HG02884 (cell line): ENCODE data around the gene ARHGEF28.

ENCODE experiments used
- ATAC-seq: cut with Tn5 transposase; IDR thresholded peaks from one replicate; pipeline ENCODE4 v1.9.1; 2021; ENCODE audit warnings: mild to moderate bottlenecking, moderate library complexity; ENCODE audit not compliant: unreplicated experiment

Gene ARHGEF28

GRCh38 chr5:73692166-73692640 lies 66.2 kb downstream of the ARHGEF28 start:
- no peak for ATAC-seq

- ATAC-seq: no peak
Measured at GRCh38 chr5:73692981-73693380, 67.0 kb downstream of the ARHGEF28 start.

- no peak for ATAC-seq
Measured at GRCh38 chr5:73693573-73694061, 67.6 kb downstream of the ARHGEF28 start.

- ATAC-seq: no peak
Measured at GRCh38 chr5:73694089-73694488, 68.1 kb downstream of the ARHGEF28 start.

GRCh38 chr5:73698011-73698410 lies 72.0 kb downstream of the ARHGEF28 start:
- ATAC-seq: no peak

- no peak for ATAC-seq
Measured at GRCh38 chr5:73701566-73701965, 75.6 kb downstream of the ARHGEF28 start.

- ATAC-seq: no peak
Measured at GRCh38 chr5:73702534-73702933, 76.5 kb downstream of the ARHGEF28 start.

GRCh38 chr5:73702951-73703350 lies 77.0 kb downstream of the ARHGEF28 start:
- ATAC-seq: no peak

GRCh38 chr5:73705364-73705763 lies 79.4 kb downstream of the ARHGEF28 start:
- no peak for ATAC-seq

- no peak for ATAC-seq
Measured at GRCh38 chr5:73706963-73707362, 81.0 kb downstream of the ARHGEF28 start.

- no peak for ATAC-seq
Measured at GRCh38 chr5:73709536-73710129, 83.6 kb downstream of the ARHGEF28 start.

GRCh38 chr5:73716284-73716808 lies 90.3 kb downstream of the ARHGEF28 start:
- ATAC-seq: no peak

- ATAC-seq: no peak
Measured at GRCh38 chr5:73718762-73719161, 92.8 kb downstream of the ARHGEF28 start.

GRCh38 chr5:73719632-73720031 lies 93.6 kb downstream of the ARHGEF28 start:
- no peak for ATAC-seq

GRCh38 chr5:73722231-73722630 lies 96.2 kb downstream of the ARHGEF28 start:
- ATAC-seq: no peak

GRCh38 chr5:73726071-73726470 lies 100.1 kb downstream of the ARHGEF28 start:
- no peak for ATAC-seq

- no peak for ATAC-seq
Measured at GRCh38 chr5:73726606-73727231, 100.7 kb downstream of the ARHGEF28 start.

- no peak for ATAC-seq
Measured at GRCh38 chr5:73727470-73727869, 101.5 kb downstream of the ARHGEF28 start.

- ATAC-seq: no peak
Measured at GRCh38 chr5:73728493-73729273, 102.7 kb downstream of the ARHGEF28 start.

GRCh38 chr5:73729329-73729728 lies 103.3 kb downstream of the ARHGEF28 start:
- ATAC-seq: no peak

GRCh38 chr5:73732045-73732444 lies 106.0 kb downstream of the ARHGEF28 start:
- no peak for ATAC-seq

GRCh38 chr5:73733219-73733618 lies 107.2 kb downstream of the ARHGEF28 start:
- ATAC-seq: no peak
